ENCODE measurements around the gene AGRN. TPM values are rescaled to one million over a fixed set of nuclear protein-coding genes. Genes with fewer than 3 reads are reported as not detected.
"Not testable (repeated sequence)": the region's sequence is repeated elsewhere in the genome, so short reads cannot be mapped to it uniquely, and the experiment has no call there.

The AGRN gene
- total RNA-seq, 1 donor, result 95.9 TPM

GRCh38 chr1:1052003-1052840, 32.3 kb downstream of the AGRN start:
- no peak overlapping the region for H3K4me3 ChIP-seq (ENCODE audit: low read depth, low read length)
- TF ChIP-seq, protein P1, sequence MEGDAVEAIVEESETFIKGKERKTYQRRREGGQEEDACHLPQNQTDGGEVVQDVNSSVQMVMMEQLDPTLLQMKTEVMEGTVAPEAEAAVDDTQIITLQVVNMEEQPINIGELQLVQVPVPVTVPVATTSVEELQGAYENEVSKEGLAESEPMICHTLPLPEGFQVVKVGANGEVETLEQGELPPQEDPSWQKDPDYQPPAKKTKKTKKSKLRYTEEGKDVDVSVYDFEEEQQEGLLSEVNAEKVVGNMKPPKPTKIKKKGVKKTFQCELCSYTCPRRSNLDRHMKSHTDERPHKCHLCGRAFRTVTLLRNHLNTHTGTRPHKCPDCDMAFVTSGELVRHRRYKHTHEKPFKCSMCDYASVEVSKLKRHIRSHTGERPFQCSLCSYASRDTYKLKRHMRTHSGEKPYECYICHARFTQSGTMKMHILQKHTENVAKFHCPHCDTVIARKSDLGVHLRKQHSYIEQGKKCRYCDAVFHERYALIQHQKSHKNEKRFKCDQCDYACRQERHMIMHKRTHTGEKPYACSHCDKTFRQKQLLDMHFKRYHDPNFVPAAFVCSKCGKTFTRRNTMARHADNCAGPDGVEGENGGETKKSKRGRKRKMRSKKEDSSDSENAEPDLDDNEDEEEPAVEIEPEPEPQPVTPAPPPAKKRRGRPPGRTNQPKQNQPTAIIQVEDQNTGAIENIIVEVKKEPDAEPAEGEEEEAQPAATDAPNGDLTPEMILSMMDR (IDR thresholded peaks at IDR 0.05; ENCODE audit: insufficient read depth, low read depth, low read length), result no peak
- DNase-seq (ENCODE audit: low read depth), result no peak

DNA sequence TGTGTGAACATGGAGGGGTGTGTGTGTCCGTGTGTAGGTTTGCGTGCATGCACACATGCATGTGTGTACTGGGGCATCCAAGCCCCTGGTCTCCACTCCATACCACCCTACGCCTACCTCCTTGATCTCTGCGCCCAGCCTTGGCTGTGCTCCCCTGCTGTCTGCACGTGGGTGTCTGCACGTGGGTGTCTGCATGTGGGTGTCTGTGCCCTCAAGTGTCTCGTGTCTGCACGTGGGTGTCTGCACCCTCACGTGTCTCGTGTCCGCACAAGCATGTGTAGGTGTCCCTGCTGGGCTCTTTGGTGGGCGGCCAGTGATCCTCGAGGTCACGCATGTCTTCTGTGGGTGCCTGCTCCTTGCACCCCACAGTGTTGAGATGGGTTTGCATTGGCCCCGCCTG, 33.1 kb downstream of the AGRN start:
- H3K4me3 ChIP-seq (ENCODE audit: low read depth, low read length), result no peak overlapping the region
- TF ChIP-seq, protein P1 (IDR thresholded peaks at IDR 0.05; ENCODE audit: insufficient read depth, low read depth, low read length), result no peak
- DNase-seq (ENCODE audit: low read depth), result no peak

GRCh38 chr1:1053682-1054081, 33.8 kb downstream of the AGRN start:
- H3K4me3 ChIP-seq (ENCODE audit: low read depth, low read length), result no peak overlapping the region
- TF ChIP-seq, protein P1 (IDR thresholded peaks at IDR 0.05; ENCODE audit: insufficient read depth, low read depth, low read length), result no peak
- no peak for DNase-seq (ENCODE audit: low read depth)

DNA sequence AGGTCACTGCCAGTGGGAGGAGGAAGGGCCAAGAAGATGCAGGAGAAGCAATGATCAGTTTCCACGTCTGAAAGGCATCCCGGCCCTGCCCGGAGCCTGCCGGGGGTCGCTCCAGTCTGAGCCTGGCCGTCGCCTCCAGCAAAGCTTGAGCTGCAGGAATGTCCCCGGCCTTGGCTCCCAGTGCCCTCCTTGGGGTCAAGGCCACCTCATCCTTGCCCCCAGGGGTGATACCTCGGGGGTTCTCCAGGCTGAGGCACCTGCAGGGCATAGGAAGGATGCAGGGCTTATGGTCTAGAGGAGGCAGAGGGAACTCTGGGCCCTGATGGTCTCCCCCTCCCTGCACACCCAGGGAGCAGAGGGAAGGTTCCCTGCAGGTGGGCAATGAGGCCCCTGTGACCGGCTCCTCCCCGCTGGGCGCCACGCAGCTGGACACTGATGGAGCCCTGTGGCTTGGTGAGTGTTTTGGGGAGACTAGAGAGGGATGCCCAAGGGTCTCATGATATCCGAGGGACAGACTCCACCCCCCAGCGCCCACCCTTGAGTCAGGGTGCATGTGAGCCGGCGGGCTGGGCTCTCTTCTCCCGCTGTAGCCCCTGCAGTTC, 34.3 kb downstream of the AGRN start:
- no peak for DNase-seq (ENCODE audit: low read depth)
- no peak overlapping the region for H3K4me3 ChIP-seq (ENCODE audit: low read depth, low read length)
- TF ChIP-seq, protein P1 (IDR thresholded peaks at IDR 0.05; ENCODE audit: insufficient read depth, low read depth, low read length), result no peak

GRCh38 chr1:1054971-1055370, 35.1 kb downstream of the AGRN start:
- DNase-seq (ENCODE audit: low read depth), result no peak
- H3K4me3 ChIP-seq (ENCODE audit: low read depth, low read length), result no peak overlapping the region
- TF ChIP-seq, protein P1 (IDR thresholded peaks at IDR 0.05; ENCODE audit: insufficient read depth, low read depth, low read length), result no peak

DNA sequence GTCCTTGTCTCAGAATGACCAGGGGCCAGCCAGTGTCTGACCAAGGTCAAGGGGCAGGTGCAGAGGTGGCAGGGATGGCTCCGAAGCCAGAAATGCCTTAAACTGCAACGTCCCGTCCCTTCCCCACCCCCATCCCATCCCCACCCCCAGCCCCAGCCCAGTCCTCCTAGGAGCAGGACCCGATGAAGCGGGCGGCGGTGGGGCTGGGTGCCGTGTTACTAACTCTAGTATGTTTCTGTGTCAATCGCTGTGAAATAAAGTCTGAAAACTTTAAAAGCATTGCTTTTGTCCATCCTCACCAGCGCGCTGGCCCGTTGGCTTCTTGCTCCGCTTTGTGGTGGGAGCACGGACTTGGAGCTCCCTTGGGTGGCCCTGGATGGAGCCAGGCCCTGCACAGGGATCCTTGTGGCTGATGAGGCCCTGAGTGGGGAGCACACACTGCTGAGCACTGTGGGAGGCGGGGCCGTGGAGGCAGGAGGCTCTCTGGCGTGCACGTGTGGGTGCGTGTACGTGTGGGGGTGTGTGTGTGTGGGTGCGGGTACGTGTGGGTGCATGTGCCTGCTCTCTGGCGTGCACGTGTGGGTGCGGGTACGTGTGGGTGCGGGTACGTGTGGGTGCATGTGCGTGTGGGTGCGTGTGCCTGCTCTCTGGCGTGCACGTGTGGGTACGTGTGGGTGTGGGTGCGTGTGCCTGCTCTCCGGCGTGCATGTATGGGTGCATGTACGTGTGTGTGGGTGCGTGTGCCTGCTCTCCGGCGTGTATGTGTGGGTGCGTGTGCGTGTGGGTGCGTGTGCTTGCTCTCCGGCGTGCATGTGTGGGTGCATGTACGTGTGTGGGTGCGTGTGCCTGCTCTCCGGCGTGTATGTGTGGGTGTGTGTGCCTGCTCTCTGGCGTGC, 36.2 kb downstream of the AGRN start:
- DNase-seq (ENCODE audit: low read depth), result no peak
- H3K4me3 ChIP-seq (ENCODE audit: low read depth, low read length), result no peak overlapping the region
- TF ChIP-seq, protein P1 (IDR thresholded peaks at IDR 0.05; ENCODE audit: insufficient read depth, low read depth, low read length), result no peak

DNA sequence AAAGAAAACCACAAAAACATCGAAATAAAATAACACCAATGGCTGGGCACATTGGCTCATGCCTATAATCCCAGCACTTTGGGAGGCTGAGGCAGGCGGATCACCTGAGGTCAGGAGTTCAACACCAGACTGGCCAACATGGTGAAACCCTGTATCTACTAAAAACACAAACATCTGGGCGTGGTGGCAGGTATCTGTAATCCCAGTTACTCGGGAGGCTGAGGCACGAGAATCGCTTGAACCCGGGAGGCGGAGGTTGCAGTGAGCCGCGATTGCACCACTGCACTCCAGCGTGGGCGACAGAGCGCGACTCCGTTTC, 37.8 kb downstream of the AGRN start:
- not testable (repeated sequence) for DNase-seq (ENCODE audit: low read depth); H3K4me3 ChIP-seq (ENCODE audit: low read depth, low read length)

All from fibroblast of villous mesenchyme (primary cell).